Measurements from ENCODE around the gene KPNB1. TPM values are rescaled to one million over a fixed set of nuclear protein-coding genes. Genes with fewer than 3 reads are reported as not detected.

KPNB1 gene
- total RNA-seq, 1 donor from 2014 or later, result 350 TPM

DNA sequence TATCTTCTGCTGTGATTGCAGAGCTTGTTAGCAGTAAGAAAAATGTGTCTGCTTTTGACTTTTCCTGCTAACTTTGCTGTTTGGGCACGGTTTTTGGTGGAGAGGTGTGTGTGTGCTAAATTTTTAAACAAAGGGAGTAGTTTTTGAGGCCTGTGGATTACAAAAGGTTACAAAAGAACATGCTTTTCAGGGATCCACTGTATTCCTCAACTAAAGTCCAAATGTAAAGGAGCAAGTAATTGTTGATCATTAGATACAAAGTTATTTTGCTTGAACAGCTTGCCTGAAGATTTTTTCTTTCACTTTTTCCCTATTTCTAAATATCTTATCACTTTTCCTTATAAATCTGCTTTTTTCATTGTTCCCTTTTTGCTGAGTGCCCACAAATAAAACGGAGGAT, 2.0 kb downstream of the KPNB1 start:
- H3K27me3 Mint-ChIP-seq (ENCODE audit: unreplicated experiment), result peaks cover 8% of the 10 kb centered on the region
- peaks cover 2% of the 10 kb centered on the region for H3K9me3 Mint-ChIP-seq (ENCODE audit: unreplicated experiment)
- TF ChIP-seq, protein P1, sequence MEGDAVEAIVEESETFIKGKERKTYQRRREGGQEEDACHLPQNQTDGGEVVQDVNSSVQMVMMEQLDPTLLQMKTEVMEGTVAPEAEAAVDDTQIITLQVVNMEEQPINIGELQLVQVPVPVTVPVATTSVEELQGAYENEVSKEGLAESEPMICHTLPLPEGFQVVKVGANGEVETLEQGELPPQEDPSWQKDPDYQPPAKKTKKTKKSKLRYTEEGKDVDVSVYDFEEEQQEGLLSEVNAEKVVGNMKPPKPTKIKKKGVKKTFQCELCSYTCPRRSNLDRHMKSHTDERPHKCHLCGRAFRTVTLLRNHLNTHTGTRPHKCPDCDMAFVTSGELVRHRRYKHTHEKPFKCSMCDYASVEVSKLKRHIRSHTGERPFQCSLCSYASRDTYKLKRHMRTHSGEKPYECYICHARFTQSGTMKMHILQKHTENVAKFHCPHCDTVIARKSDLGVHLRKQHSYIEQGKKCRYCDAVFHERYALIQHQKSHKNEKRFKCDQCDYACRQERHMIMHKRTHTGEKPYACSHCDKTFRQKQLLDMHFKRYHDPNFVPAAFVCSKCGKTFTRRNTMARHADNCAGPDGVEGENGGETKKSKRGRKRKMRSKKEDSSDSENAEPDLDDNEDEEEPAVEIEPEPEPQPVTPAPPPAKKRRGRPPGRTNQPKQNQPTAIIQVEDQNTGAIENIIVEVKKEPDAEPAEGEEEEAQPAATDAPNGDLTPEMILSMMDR (IDR thresholded peaks at IDR 0.05; ENCODE audit: partially characterized antibody, unreplicated experiment), result no peak
- DNase-seq, result no peak
- peak overlapping the region; percentile 35 for H3K27ac Mint-ChIP-seq (ENCODE audit: unreplicated experiment)
- no peaks in the 10 kb centered on the region for H3K36me3 Mint-ChIP-seq (ENCODE audit: unreplicated experiment)
- H3K4me3 Mint-ChIP-seq (ENCODE audit: unreplicated experiment), result peak overlapping the region; percentile 96
- peaks cover 15% of the 10 kb centered on the region for H3K4me1 Mint-ChIP-seq (ENCODE audit: low read depth, unreplicated experiment)

DNA sequence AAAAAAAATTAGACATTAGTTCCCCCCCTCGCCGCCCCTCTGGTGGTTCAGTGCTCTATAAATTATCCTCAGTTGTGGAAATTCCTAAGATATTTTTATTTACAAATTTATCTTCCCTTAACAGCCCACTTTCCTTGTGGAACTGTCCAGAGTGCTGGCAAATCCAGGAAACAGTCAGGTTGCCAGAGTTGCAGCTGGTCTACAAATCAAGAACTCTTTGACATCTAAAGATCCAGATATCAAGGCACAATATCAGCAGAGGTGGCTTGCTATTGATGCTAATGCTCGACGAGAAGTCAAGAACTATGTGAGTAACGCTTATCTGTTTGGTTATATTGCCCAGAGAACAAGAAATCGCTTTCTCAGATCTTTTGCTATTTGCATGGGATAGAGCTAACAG, 2.9 kb downstream of the KPNB1 start:
- no peaks in the 10 kb centered on the region for H3K36me3 Mint-ChIP-seq (ENCODE audit: unreplicated experiment)
- peaks cover 8% of the 10 kb centered on the region for H3K27me3 Mint-ChIP-seq (ENCODE audit: unreplicated experiment)

DNA sequence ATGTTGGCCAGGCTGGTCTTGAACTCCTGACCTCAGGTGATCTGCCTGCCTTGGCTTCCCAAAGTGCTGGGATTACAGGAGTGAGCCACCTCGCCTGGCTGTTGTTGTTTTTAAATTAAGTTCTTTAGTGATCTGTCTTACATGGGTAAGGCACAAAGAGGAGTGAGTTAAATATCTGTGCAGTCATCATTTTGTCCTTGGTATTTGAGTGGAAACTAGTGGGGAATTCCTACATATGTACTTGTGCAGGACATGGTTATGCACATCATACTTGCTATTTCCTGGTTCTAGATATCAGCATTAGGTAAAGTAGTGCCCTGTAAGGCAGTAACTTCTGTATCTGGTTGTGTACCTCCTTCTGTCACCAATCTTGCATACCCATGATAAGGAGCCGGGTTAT, 3.7 kb downstream of the KPNB1 start:
- H3K36me3 Mint-ChIP-seq (ENCODE audit: unreplicated experiment), result no peaks in the 10 kb centered on the region
- H3K4me1 Mint-ChIP-seq (ENCODE audit: low read depth, unreplicated experiment), result peaks cover 15% of the 10 kb centered on the region
- H3K27ac Mint-ChIP-seq (ENCODE audit: unreplicated experiment), result no peak overlapping the region
- peak overlapping the region; percentile 61 for H3K4me3 Mint-ChIP-seq (ENCODE audit: unreplicated experiment)
- TF ChIP-seq, protein P1 (IDR thresholded peaks at IDR 0.05; ENCODE audit: partially characterized antibody, unreplicated experiment), result no peak
- no peak for DNase-seq
- H3K27me3 Mint-ChIP-seq (ENCODE audit: unreplicated experiment), result peaks cover 8% of the 10 kb centered on the region
- H3K9me3 Mint-ChIP-seq (ENCODE audit: unreplicated experiment), result peaks cover 2% of the 10 kb centered on the region

More for the DNA sequence above, 2.9 kb downstream of the KPNB1 start:
- TF ChIP-seq, protein P1 (IDR thresholded peaks at IDR 0.05; ENCODE audit: partially characterized antibody, unreplicated experiment), result no peak
- H3K27ac Mint-ChIP-seq (ENCODE audit: unreplicated experiment), result no peak overlapping the region
- peaks cover 2% of the 10 kb centered on the region for H3K9me3 Mint-ChIP-seq (ENCODE audit: unreplicated experiment)
- H3K4me3 Mint-ChIP-seq (ENCODE audit: unreplicated experiment), result no peak overlapping the region
- H3K4me1 Mint-ChIP-seq (ENCODE audit: low read depth, unreplicated experiment), result peaks cover 15% of the 10 kb centered on the region
- DNase-seq, result no peak

DNA sequence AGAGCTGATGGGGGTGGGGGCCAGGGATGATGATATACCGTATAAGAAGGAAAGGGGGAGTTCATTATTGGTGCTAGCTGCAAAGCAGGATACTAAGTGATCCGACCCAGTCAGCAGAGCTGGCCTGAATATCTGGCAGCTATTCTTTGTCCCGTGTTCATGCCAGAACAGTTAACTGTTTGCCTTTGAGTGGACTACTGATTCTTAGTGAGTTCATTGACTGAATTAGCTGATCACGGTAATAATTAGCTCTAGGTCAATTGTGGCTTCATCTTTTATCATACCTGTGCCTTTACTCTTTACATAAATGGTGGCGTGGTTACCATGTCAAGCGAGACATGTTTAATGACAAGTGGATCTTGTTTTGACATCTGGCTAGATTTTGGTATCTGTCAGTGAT, 5.3 kb downstream of the KPNB1 start:
- Mint-ChIP-seq H3K27me3 (ENCODE audit: unreplicated experiment) (peaks cover 5% of the 10 kb centered on the region), H3K27ac (ENCODE audit: unreplicated experiment) (no peak overlapping the region), H3K4me3 (ENCODE audit: unreplicated experiment) (no peak overlapping the region), H3K36me3 (ENCODE audit: unreplicated experiment) (no peaks in the 10 kb centered on the region), H3K4me1 (ENCODE audit: low read depth, unreplicated experiment) (peaks cover 13% of the 10 kb centered on the region), H3K9me3 (ENCODE audit: unreplicated experiment) (no peaks in the 10 kb centered on the region)
- no peak for DNase-seq
- TF ChIP-seq, protein P1 (IDR thresholded peaks at IDR 0.05; ENCODE audit: partially characterized antibody, unreplicated experiment), result no peak

DNA sequence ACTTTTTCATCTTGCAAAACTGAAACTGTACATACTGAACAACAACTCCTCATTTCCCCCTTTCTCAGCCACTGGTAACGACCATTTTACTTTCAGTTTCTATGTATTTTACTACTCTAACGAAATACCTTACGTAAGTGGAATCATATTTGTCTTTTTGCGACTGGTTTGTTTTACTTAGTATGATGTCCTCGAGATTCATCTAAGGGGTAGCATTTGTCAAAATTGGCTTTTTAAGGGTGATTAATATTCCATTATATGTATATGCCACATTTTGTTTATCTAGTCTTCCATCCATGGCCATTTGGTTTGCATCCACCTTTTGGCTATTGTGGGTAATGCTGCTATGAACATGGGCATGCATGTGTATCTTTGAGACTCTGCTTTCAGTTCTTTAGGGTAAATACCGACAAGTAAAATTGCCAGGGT, 10.4 kb downstream of the KPNB1 start:
- no peak for DNase-seq
- H3K9me3 Mint-ChIP-seq (ENCODE audit: unreplicated experiment), result no peaks in the 10 kb centered on the region
- peaks cover 5% of the 10 kb centered on the region for H3K4me1 Mint-ChIP-seq (ENCODE audit: low read depth, unreplicated experiment)
- no peaks in the 10 kb centered on the region for H3K27me3 Mint-ChIP-seq (ENCODE audit: unreplicated experiment)
- no peaks in the 10 kb centered on the region for H3K36me3 Mint-ChIP-seq (ENCODE audit: unreplicated experiment)
- TF ChIP-seq, protein P1 (IDR thresholded peaks at IDR 0.05; ENCODE audit: partially characterized antibody, unreplicated experiment), result no peak
- no peak overlapping the region for H3K27ac Mint-ChIP-seq (ENCODE audit: unreplicated experiment)
- H3K4me3 Mint-ChIP-seq (ENCODE audit: unreplicated experiment), result no peak overlapping the region

Measured in glutamatergic neuron (in vitro differentiated cells).